GM18868 (cell line): ENCODE measurements around the gene ABCF2.
A peak's percentile ranks its signal among the peaks of the same experiment; 100 is the strongest.

Experiments used
- ATAC-seq: cut with Tn5 transposase; IDR thresholded peaks from one replicate; pipeline ENCODE4 v1.9.1; 2021; ENCODE audit warnings: mild to moderate bottlenecking, moderate library complexity; ENCODE audit not compliant: unreplicated experiment

ABCF2 gene

GRCh38 chr7:151226875-151227782 is at the start of gene ABCF2:
TSS of gene ABCF2 (minus strand) at chr7:151227205. CDS start at chr7:151226458, 747 bp downstream.
- ATAC-seq = peak; percentile 99

- no peak for ATAC-seq
Measured at GRCh38 chr7:151275813-151276577, 49.0 kb upstream of the ABCF2 start.

GRCh38 chr7:151274936-151275812 is 48.2 kb upstream of the ABCF2 start:
- ATAC-seq = no peak

DNA sequence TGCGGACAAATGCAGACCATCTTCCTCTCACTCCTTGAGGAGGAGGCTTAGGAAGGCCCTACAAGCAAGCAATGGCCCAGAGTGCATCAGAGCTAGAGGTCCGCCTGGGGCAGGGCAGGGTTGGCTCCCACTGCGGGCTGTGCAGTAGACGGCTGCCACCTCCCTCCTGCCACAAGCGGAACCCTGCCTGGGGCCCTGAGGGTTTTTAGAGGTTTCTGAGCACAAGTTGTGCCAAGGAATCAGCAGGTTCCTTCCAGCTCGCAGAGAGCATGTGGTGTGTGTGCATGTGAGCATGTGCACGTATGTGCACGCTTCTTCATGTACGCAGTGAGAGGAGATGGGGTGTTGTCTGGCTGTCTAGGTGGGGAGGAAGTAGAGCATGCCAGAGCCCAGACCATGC is 47.4 kb upstream of the ABCF2 start:
- ATAC-seq = no peak

GRCh38 chr7:151273651-151274390 is 46.8 kb upstream of the ABCF2 start:
- ATAC-seq = no peak

GRCh38 chr7:151272877-151273276 is 45.9 kb upstream of the ABCF2 start:
- no peak for ATAC-seq

DNA sequence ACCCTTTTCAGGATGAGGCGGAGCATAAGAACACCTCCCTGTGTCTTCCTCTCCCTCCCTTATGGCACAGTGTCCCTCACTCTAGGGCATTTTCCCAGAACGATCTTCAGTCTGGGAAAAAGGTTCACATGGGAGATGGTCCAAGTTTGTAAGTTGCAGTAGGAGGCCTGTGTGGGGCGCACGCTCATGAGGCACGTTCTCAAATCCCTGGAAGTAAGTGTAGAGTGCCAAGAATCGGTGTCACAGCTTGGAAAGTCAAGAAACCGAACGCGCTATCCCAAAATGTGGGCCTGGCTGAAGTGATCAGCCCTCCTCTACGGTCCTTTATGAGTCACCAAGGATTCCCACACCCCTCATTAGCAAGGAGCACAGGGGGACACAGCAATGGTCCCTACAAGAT is 45.4 kb upstream of the ABCF2 start:
- ATAC-seq = no peak

DNA sequence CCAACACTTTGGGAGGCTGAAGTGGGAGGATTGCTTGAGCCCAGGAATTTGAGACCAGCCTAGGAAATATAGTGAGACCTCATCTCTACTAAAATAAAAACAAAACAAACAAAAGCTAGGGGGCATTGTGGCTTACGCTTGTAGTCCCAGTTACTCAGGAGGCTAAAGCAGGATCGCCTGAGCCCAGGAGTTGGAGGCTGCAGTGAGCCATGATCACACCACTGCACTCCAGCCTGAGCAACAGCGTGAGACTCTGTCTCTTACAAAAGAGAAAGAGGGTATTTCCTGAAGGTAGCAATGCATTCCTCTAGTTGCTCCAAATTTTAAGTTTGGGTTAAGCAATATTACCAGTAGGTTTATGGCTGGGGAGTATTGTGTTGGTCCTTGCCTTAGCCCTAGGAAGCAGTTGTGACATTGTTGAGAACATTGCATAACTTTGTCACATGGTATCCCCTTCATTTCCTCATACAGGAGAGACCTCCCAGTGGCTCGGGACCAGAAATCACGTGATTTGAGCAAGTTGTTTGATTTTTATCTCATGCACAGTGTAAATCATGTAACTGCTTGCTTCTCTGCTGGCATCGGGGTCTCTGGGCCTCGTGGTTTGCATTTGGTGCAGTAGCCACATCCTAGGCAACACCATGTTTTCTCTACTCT is 44.8 kb upstream of the ABCF2 start:
- ATAC-seq = no peak

- no peak for ATAC-seq
Measured at GRCh38 chr7:151269511-151269910, 42.5 kb upstream of the ABCF2 start.

- no peak for ATAC-seq
Measured at GRCh38 chr7:151265351-151265931, 38.4 kb upstream of the ABCF2 start.

- no peak for ATAC-seq
Measured at GRCh38 chr7:151264615-151265014, 37.6 kb upstream of the ABCF2 start.

GRCh38 chr7:151261529-151261928 is 34.5 kb upstream of the ABCF2 start:
- no peak for ATAC-seq

DNA sequence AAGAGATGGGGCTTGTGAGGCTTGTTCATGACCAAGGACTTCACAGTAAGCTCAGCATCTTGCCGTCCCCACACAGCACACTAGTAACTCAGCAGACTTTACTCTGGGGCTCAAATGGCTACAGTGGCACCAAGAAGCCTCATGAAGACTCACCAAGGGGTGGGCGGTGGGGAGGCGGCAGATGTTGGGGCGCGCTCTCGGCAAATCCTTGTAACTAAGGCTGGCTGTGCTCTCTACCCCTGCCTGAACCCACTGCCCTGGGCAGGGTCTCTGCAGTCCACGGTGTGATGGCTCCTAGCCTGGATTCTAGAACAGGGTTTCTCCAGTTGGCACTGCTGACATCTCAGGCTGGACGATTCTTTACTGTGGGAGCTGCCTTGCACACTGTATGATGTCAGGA is 33.9 kb upstream of the ABCF2 start:
- ATAC-seq = no peak

GRCh38 chr7:151260471-151260870 is 33.5 kb upstream of the ABCF2 start:
- no peak for ATAC-seq

DNA sequence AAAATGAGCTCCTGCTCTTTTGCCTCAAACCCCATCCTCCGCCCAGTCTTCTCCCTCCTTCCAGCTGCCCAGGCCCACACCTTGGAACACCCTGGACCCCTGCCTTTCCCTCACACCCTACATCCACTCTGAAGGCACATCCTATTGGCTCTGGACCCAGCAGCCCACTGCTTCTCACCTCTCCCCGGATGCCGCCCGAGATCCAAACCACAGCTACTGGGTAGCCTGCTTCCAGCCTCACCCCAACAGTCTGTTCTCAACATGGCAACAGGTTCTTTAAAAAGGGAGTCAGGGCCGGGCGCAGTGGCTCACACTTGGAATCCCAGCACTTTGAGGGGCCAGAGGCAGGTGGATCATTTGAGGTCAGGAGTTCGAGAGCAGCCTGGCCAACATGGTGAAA is 31.0 kb upstream of the ABCF2 start:
- no peak for ATAC-seq

GRCh38 chr7:151256410-151257045 is 29.5 kb upstream of the ABCF2 start:
- ATAC-seq = no peak

DNA sequence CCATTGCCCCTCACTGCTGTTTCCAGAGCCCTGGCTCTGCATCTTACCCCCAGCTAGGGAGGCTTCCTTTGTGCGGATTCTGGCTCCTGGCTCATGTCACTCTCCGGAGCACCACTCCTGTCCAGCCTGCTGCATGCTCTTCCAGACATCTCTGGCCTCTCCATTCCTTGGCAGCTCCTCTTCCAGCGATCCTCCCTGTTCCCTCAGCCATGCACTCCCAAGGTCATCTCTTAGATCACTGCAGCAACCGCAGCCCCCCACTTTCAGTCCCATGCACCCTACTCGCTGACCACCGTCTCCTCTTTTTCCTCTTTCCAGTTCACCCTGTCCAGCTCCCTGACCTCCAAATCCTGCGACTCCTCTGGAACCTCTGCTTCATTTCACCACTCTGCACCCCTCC is 28.4 kb upstream of the ABCF2 start:
- no peak for ATAC-seq

- no peak for ATAC-seq
Measured at GRCh38 chr7:151254851-151255250, 27.8 kb upstream of the ABCF2 start.

- ATAC-seq = no peak
Measured at GRCh38 chr7:151254316-151254715, 27.3 kb upstream of the ABCF2 start.
